HG03196 (cell line): Measurements from ENCODE around the gene HYCC1.
"Not testable (repeated sequence)": the region's sequence is repeated elsewhere in the genome, so short reads cannot be mapped to it uniquely, and the experiment has no call there.

ENCODE experiments used
- ATAC-seq: cut with Tn5 transposase; IDR thresholded peaks from one replicate; pipeline ENCODE4 v1.9.1; 2021; ENCODE audit not compliant: unreplicated experiment

Gene HYCC1

DNA sequence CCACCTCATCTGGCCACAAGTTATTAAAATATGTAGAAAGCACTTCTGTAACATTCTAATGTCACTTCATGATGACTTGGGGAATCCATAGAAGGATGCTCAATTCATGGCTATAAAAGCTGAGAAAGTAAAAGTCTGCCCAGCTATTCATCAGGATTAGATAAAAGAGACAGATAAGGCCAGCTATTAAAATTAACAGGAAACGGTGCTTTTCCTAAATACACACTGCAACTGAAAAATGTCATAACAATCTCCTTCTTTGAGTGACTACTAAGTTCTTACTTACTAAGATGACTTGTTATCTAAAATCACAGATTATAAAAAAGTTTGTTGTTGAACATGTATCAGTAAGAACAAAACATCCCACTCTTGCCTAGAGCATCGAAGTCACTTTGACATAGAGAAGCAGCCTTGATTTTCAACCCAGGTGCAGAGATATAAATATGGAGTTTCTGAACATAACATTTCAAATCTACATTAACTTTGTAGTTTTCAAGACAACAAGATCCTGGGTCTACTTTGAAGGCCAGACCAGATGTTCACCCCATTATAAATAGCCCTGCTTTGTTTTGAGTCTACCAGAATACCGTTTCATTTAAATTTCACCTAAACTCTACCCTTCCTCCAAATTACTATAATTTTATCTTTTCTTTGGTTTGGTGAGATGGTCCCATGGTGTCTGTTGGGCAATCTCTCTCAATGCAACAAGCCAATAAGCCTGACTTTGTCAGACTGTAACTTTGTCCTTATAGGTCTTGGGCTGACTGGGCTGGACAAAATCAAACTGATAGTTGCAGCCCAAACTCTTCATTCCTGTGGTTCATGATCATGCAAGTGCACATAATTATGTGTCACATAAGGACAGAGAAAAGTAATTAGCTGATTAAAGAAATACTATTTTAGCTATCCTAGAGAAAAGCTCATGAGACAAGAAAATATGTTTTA lies 24.0 kb downstream of the HYCC1 start:
- no peak for ATAC-seq

DNA sequence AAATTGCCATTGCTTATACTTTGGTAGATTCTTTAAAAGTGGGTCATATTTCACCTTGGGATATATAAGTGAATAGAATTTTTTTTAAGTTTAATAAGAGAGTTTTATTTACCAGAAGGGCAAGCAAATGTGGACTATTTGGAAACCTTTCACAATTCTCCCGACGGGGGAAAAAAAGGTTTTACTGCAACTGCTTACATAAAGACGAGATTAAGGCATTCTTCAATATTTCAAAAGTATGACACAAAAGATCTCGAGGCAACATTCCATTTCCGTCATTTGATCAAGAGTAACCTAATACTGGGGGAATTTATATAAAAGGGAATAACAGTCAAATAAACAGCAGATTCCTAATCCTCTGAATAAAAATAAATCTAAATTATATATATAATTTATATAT lies 28.5 kb downstream of the HYCC1 start:
- ATAC-seq: no peak

DNA sequence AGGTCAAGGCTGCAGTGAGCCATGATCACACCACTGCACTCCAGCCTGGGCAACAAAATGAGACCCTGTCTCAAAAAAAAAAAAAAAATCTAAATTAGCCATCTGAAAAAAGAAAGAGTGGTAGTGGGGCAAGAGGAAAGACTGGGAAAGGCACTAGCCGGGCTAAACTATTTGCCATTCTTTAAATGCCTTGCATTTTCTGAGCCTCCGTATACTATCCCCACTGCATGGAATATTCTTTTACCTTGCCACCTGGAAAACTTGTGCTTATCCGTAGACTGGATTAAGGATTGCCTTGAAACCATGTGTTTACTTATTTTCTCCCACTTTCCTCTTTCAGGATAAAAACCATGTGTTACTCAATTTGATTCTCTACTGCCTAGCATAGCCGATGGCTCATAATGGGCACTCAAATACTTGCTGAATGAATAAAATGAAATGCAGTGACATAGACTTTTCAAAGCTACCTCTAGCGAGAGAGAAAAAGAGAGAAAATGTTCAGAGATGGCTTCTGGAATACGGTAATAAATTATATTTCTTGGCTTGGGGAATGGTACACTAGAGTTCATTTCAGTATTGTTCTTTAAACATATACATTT lies 30.6 kb downstream of the HYCC1 start:
- ATAC-seq: no peak

DNA sequence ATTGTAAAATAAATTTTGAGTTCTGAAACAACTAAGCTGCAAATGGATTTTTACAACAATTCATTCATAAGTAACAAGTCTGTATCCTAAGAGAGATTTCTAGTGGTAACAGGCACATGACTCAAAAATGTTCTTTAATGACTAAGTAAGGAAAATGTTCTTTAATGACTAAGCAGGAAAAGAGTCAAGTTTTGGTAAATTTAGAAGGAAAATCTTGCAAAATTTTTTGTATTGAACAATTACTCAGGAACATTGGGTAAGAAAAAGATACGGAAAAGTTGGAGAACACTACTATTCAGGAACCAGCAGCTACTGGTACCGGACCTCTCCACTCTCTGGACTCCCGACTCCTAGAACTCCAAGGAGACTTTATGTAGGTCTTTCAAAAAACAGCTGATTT lies 33.5 kb downstream of the HYCC1 start:
- no peak for ATAC-seq

DNA sequence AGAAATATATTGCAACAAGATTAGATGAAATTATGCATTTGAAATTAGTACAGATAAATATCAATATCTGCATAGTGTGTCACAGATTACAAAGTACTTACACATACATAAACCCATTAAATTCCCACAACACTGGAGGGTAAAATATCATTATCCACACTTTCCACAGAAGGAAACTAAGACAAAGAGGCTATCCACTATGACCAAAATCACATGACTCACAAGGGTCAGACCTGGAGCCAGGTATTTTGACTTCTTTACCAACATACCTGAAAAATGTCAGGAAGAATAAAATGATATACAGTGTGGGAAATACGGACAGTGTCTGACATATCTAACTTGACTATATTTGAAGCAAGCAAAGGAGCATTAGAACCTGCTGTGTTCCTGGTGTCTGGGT lies 34.1 kb downstream of the HYCC1 start:
- ATAC-seq: no peak

DNA sequence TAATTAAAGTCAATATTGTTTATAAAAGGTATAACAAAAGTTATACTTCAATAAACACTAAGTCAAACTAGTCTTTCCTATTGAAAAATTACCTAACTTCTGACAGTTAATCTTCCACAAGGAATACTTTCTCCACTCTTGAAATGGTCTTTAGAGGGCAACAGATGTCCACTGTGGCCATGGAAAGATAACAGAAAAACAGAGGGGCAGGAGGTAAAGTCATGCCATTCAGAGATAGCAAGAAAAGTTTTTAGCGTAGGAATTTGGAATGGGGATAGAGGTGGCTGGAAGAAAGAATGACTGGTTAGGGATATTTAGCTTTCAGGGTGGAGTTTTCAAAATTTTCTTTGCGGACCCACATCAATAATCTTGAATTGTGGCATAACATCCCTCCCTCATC lies 34.7 kb downstream of the HYCC1 start:
- ATAC-seq: no peak

DNA sequence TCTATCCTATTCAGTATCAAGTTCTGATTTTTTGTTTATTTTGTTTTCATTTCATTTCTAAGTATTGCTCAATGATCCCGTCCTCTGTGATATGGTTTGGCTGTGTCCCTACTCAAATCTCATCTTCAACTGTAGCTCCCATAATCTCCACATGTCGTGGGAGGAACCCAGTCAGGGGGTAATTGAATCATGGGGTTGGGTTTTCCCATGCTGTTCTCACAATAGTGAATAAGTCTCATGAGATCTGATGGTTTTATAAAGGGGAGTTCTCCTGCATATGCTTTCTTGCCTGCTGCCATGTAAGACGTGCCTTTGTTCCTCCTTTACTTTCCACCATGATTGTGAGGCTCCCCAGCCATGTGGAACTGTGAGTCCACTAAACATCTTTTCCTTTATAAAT lies 39.3 kb downstream of the HYCC1 start:
- ATAC-seq: not testable (repeated sequence)

DNA sequence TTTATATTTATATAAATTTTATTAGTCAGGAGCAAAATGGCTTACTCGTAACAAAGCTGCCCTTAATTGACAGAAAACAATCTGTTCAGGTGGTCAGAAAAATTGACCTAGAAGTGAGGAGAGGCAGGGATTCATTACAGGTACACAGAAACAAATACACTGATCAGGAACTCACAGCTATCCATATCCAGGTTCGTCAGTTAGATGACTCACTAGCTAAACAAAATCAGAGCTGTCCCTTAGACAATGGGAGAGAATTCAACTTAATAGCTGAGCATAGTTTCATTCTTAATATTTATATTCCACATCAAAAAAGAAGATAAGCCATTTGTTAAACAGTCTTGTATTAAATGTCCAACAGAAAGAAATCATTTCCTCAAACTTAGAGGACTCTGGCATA lies 41.7 kb downstream of the HYCC1 start:
- ATAC-seq: no peak

DNA sequence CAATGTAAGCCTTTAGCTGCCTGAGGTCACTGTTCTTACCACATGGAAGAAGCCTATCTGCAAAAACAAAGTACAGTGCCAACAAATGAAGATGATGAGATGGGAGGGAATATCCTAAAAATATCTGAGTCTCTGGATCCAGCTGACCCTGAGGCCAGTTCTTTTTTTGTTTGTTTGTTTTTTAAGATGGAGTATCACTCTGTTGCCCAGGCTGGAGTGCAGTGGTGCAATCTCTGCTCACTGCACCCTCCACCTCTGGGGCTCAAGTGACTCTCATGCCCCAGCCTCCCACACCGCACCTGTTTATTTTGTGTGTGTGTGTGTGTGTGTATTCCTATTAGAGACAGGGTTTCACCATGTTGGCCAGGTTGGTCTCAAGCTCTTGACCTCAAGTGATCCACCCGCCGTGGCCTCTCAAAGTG lies 44.9 kb downstream of the HYCC1 start:
- no peak for ATAC-seq
